SK-N-SH (cell line): Measurements from ENCODE around the gene EPHA6.

Experiments used
- CTCF ChIP-seq: fragments of 200-600 bp; sonication (generic); IDR thresholded peaks from 2 replicates; pipeline ENCODE4 v1.6.1; 2017; ENCODE audit warnings: antibody characterized with exemption, mild to moderate bottlenecking, moderate library complexity
- EP300 ChIP-seq, 2 experiments: IDR thresholded peaks; 2 replicates each; pipeline versions ENCODE4 v1.4.0 to v1.6.1; 2012; ENCODE audit warnings: borderline replicate concordance in 1 of 2, low read depth in 1 of 2, low read length in 1 of 2
- TAF1 ChIP-seq: IDR thresholded peaks from 2 replicates; pipeline ENCODE4 v1.6.1; 2012; ENCODE audit warnings: low read depth, mild to moderate bottlenecking, low read length, moderate library complexity, borderline replicate concordance
- YY1 ChIP-seq: IDR thresholded peaks from 2 replicates; pipeline ENCODE4 v1.4.0; 2012; ENCODE audit warnings: low read depth, mild to moderate bottlenecking
- TF ChIP-seq, protein P1 (sequence below): IDR thresholded peaks from 2 replicates; pipeline ENCODE4 v1.6.1; 2012; ENCODE audit warnings: mild to moderate bottlenecking, low read depth, low read length, moderate library complexity

DNA sequence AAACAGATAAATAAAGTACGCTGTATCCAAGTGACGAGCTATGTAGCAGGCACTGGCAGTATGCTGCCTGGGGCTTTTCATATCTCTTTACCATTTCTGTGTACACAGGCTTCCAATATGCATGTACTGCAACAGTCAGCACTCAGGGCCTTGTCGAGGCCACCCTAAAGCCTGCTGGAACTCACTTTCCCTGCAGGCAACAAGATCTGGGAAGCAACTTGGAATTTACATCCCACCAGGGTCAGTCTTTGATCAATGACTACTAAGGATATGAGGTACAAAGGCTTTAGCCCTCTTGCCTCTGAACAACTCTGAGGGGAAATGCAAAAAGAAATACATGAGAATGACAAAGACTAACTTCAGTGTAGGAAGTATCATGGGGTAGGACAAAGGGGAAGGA is 848.4 kb downstream of the EPHA6 start:
- TF ChIP-seq CTCF: no peak
- no peak for TF ChIP-seq EP300 (IDR thresholded peaks at IDR 0.05; ENCODE audit: borderline replicate concordance in 1 of 2, low read depth in 1 of 2, low read length in 1 of 2)
- TF ChIP-seq YY1: no peak
- TF ChIP-seq, protein P1, sequence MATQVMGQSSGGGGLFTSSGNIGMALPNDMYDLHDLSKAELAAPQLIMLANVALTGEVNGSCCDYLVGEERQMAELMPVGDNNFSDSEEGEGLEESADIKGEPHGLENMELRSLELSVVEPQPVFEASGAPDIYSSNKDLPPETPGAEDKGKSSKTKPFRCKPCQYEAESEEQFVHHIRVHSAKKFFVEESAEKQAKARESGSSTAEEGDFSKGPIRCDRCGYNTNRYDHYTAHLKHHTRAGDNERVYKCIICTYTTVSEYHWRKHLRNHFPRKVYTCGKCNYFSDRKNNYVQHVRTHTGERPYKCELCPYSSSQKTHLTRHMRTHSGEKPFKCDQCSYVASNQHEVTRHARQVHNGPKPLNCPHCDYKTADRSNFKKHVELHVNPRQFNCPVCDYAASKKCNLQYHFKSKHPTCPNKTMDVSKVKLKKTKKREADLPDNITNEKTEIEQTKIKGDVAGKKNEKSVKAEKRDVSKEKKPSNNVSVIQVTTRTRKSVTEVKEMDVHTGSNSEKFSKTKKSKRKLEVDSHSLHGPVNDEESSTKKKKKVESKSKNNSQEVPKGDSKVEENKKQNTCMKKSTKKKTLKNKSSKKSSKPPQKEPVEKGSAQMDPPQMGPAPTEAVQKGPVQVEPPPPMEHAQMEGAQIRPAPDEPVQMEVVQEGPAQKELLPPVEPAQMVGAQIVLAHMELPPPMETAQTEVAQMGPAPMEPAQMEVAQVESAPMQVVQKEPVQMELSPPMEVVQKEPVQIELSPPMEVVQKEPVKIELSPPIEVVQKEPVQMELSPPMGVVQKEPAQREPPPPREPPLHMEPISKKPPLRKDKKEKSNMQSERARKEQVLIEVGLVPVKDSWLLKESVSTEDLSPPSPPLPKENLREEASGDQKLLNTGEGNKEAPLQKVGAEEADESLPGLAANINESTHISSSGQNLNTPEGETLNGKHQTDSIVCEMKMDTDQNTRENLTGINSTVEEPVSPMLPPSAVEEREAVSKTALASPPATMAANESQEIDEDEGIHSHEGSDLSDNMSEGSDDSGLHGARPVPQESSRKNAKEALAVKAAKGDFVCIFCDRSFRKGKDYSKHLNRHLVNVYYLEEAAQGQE: no peak
- no peak for TF ChIP-seq TAF1
